ENCODE measurements around the gene RNGTT.
"Not testable (repeated sequence)": the region's sequence is repeated elsewhere in the genome, so short reads cannot be mapped to it uniquely, and the experiment has no call there.

RNGTT gene

GRCh38 chr6:88992741-88993552 is 29.5 kb upstream of the RNGTT start:
- Histone ChIP-seq H3K27ac (ENCODE audit: low read depth, low read length) (no peak overlapping the region), H3K36me3 (ENCODE audit: control insufficient read depth in 1 of 2, insufficient read depth in 2 of 2, low read length in 2 of 2) (no peaks in the 10 kb centered on the region)

GRCh38 chr6:88989215-88989614 is 25.8 kb upstream of the RNGTT start:
- Histone ChIP-seq H3K9me3 (ENCODE audit: control insufficient read depth in 1 of 2, low read length in 2 of 2) (no peaks in the 10 kb centered on the region), H3K9ac (ENCODE audit: low read depth in 1 of 2, low read length in 2 of 2) (no peak overlapping the region)

More at GRCh38 chr6:88992741-88993552, 29.5 kb upstream of the RNGTT start:
- no peak overlapping the region for H3K4me3 ChIP-seq (ENCODE audit: low read depth in 1 of 2, low read length in 2 of 2)
- no peak overlapping the region for H3K9ac ChIP-seq (ENCODE audit: low read depth in 1 of 2, low read length in 2 of 2)
- no peaks in the 10 kb centered on the region for H3K27me3 ChIP-seq (ENCODE audit: control insufficient read depth in 1 of 2, insufficient read depth in 2 of 2, low read length in 2 of 2)
- no peaks in the 10 kb centered on the region for H3K9me3 ChIP-seq (ENCODE audit: control insufficient read depth in 1 of 2, low read length in 2 of 2)
- H3K4me1 ChIP-seq (ENCODE audit: control insufficient read depth in 1 of 2, insufficient read depth in 2 of 2, low read length in 2 of 2) = peaks cover 0 to 5% of the 10 kb centered on the region in 2 donors

GRCh38 chr6:88987922-88988321 is 24.5 kb upstream of the RNGTT start:
- Histone ChIP-seq H3K9me3 (ENCODE audit: control insufficient read depth in 1 of 2, low read length in 2 of 2) (no peaks in the 10 kb centered on the region), H3K4me1 (ENCODE audit: control insufficient read depth in 1 of 2, insufficient read depth in 2 of 2, low read length in 2 of 2) (peaks cover 0 to 12% of the 10 kb centered on the region in 2 donors), H3K27me3 (ENCODE audit: control insufficient read depth in 1 of 2, insufficient read depth in 2 of 2, low read length in 2 of 2) (no peaks in the 10 kb centered on the region), H3K4me3 (ENCODE audit: low read depth in 1 of 2, low read length in 2 of 2) (no peak overlapping the region), H3K9ac (ENCODE audit: low read depth in 1 of 2, low read length in 2 of 2) (no peak overlapping the region), H3K36me3 (ENCODE audit: control insufficient read depth in 1 of 2, insufficient read depth in 2 of 2, low read length in 2 of 2) (no peaks in the 10 kb centered on the region), H3K27ac (ENCODE audit: low read depth, low read length) (no peak overlapping the region)

More at GRCh38 chr6:88989215-88989614, 25.8 kb upstream of the RNGTT start:
- Histone ChIP-seq H3K27ac (ENCODE audit: low read depth, low read length) (no peak overlapping the region), H3K36me3 (ENCODE audit: control insufficient read depth in 1 of 2, insufficient read depth in 2 of 2, low read length in 2 of 2) (no peaks in the 10 kb centered on the region), H3K27me3 (ENCODE audit: control insufficient read depth in 1 of 2, insufficient read depth in 2 of 2, low read length in 2 of 2) (no peaks in the 10 kb centered on the region), H3K4me3 (ENCODE audit: low read depth in 1 of 2, low read length in 2 of 2) (no peak overlapping the region), H3K4me1 (ENCODE audit: control insufficient read depth in 1 of 2, insufficient read depth in 2 of 2, low read length in 2 of 2) (peaks cover 0 to 12% of the 10 kb centered on the region in 2 donors)

GRCh38 chr6:88985901-88986300 is 22.5 kb upstream of the RNGTT start:
- Histone ChIP-seq H3K36me3 (ENCODE audit: control insufficient read depth in 1 of 2, insufficient read depth in 2 of 2, low read length in 2 of 2) (no peaks in the 10 kb centered on the region), H3K9ac (ENCODE audit: low read depth in 1 of 2, low read length in 2 of 2) (no peak overlapping the region), H3K4me3 (ENCODE audit: low read depth in 1 of 2, low read length in 2 of 2) (no peak overlapping the region), H3K9me3 (ENCODE audit: control insufficient read depth in 1 of 2, low read length in 2 of 2) (no peaks in the 10 kb centered on the region), H3K4me1 (ENCODE audit: control insufficient read depth in 1 of 2, insufficient read depth in 2 of 2, low read length in 2 of 2) (peaks cover 0 to 12% of the 10 kb centered on the region in 2 donors), H3K27ac (ENCODE audit: low read depth, low read length) (no peak overlapping the region), H3K27me3 (ENCODE audit: control insufficient read depth in 1 of 2, insufficient read depth in 2 of 2, low read length in 2 of 2) (no peaks in the 10 kb centered on the region)

GRCh38 chr6:88984606-88985005 is 21.2 kb upstream of the RNGTT start:
- no peaks in the 10 kb centered on the region for H3K27me3 ChIP-seq (ENCODE audit: control insufficient read depth in 1 of 2, insufficient read depth in 2 of 2, low read length in 2 of 2)
- no peak overlapping the region for H3K27ac ChIP-seq (ENCODE audit: low read depth, low read length)
- no peaks in the 10 kb centered on the region for H3K36me3 ChIP-seq (ENCODE audit: control insufficient read depth in 1 of 2, insufficient read depth in 2 of 2, low read length in 2 of 2)
- H3K4me3 ChIP-seq (ENCODE audit: low read depth in 1 of 2, low read length in 2 of 2) = no peak overlapping the region
- no peak overlapping the region for H3K9ac ChIP-seq (ENCODE audit: low read depth in 1 of 2, low read length in 2 of 2)
- peaks cover 0 to 12% of the 10 kb centered on the region in 2 donors for H3K4me1 ChIP-seq (ENCODE audit: control insufficient read depth in 1 of 2, insufficient read depth in 2 of 2, low read length in 2 of 2)
- no peaks in the 10 kb centered on the region for H3K9me3 ChIP-seq (ENCODE audit: control insufficient read depth in 1 of 2, low read length in 2 of 2)

GRCh38 chr6:88984152-88984551 is 20.7 kb upstream of the RNGTT start:
- Histone ChIP-seq H3K27me3 (ENCODE audit: control insufficient read depth in 1 of 2, insufficient read depth in 2 of 2, low read length in 2 of 2) (no peaks in the 10 kb centered on the region), H3K27ac (ENCODE audit: low read depth, low read length) (no peak overlapping the region), H3K36me3 (ENCODE audit: control insufficient read depth in 1 of 2, insufficient read depth in 2 of 2, low read length in 2 of 2) (no peaks in the 10 kb centered on the region), H3K4me1 (ENCODE audit: control insufficient read depth in 1 of 2, insufficient read depth in 2 of 2, low read length in 2 of 2) (peaks cover 0 to 12% of the 10 kb centered on the region in 2 donors), H3K9me3 (ENCODE audit: control insufficient read depth in 1 of 2, low read length in 2 of 2) (no peaks in the 10 kb centered on the region), H3K4me3 (ENCODE audit: low read depth in 1 of 2, low read length in 2 of 2) (no peak overlapping the region), H3K9ac (ENCODE audit: low read depth in 1 of 2, low read length in 2 of 2) (no peak overlapping the region)

- Histone ChIP-seq H3K9ac (ENCODE audit: low read depth in 1 of 2, low read length in 2 of 2) (no peak overlapping the region), H3K36me3 (ENCODE audit: control insufficient read depth in 1 of 2, insufficient read depth in 2 of 2, low read length in 2 of 2) (no peaks in the 10 kb centered on the region), H3K27me3 (ENCODE audit: control insufficient read depth in 1 of 2, insufficient read depth in 2 of 2, low read length in 2 of 2) (no peaks in the 10 kb centered on the region), H3K4me1 (ENCODE audit: control insufficient read depth in 1 of 2, insufficient read depth in 2 of 2, low read length in 2 of 2) (peaks cover 0 to 12% of the 10 kb centered on the region in 2 donors), H3K27ac (ENCODE audit: low read depth, low read length) (no peak overlapping the region), H3K4me3 (ENCODE audit: low read depth in 1 of 2, low read length in 2 of 2) (no peak overlapping the region), H3K9me3 (ENCODE audit: control insufficient read depth in 1 of 2, low read length in 2 of 2) (no peaks in the 10 kb centered on the region)
Measured at GRCh38 chr6:88983532-88983931, 20.1 kb upstream of the RNGTT start.

- Histone ChIP-seq H3K4me1 (ENCODE audit: control insufficient read depth in 1 of 2, insufficient read depth in 2 of 2, low read length in 2 of 2) (peaks cover 0 to 12% of the 10 kb centered on the region in 2 donors), H3K4me3 (ENCODE audit: low read depth in 1 of 2, low read length in 2 of 2) (peak overlapping the region in 1 of 2 donors; percentile 23)
- H3K9me3 ChIP-seq (ENCODE audit: control insufficient read depth in 1 of 2, low read length in 2 of 2); H3K9ac ChIP-seq (ENCODE audit: low read depth in 1 of 2, low read length in 2 of 2); H3K36me3 ChIP-seq (ENCODE audit: control insufficient read depth in 1 of 2, insufficient read depth in 2 of 2, low read length in 2 of 2); H3K27me3 ChIP-seq (ENCODE audit: control insufficient read depth in 1 of 2, insufficient read depth in 2 of 2, low read length in 2 of 2); H3K27ac ChIP-seq (ENCODE audit: low read depth, low read length): not testable (repeated sequence)
Measured at GRCh38 chr6:88983129-88983528, 19.7 kb upstream of the RNGTT start.

- Histone ChIP-seq H3K9ac (ENCODE audit: low read depth in 1 of 2, low read length in 2 of 2) (no peak overlapping the region), H3K4me3 (ENCODE audit: low read depth in 1 of 2, low read length in 2 of 2) (peak overlapping the region in 1 of 2 donors; percentile 23), H3K9me3 (ENCODE audit: control insufficient read depth in 1 of 2, low read length in 2 of 2) (no peaks in the 10 kb centered on the region), H3K27me3 (ENCODE audit: control insufficient read depth in 1 of 2, insufficient read depth in 2 of 2, low read length in 2 of 2) (no peaks in the 10 kb centered on the region), H3K36me3 (ENCODE audit: control insufficient read depth in 1 of 2, insufficient read depth in 2 of 2, low read length in 2 of 2) (no peaks in the 10 kb centered on the region), H3K27ac (ENCODE audit: low read depth, low read length) (no peak overlapping the region), H3K4me1 (ENCODE audit: control insufficient read depth in 1 of 2, insufficient read depth in 2 of 2, low read length in 2 of 2) (peaks cover 0 to 12% of the 10 kb centered on the region in 2 donors)
Measured at GRCh38 chr6:88982720-88983119, 19.3 kb upstream of the RNGTT start.

- Histone ChIP-seq H3K4me3 (ENCODE audit: low read depth in 1 of 2, low read length in 2 of 2) (no peak overlapping the region), H3K27me3 (ENCODE audit: control insufficient read depth in 1 of 2, insufficient read depth in 2 of 2, low read length in 2 of 2) (no peaks in the 10 kb centered on the region), H3K9ac (ENCODE audit: low read depth in 1 of 2, low read length in 2 of 2) (no peak overlapping the region), H3K9me3 (ENCODE audit: control insufficient read depth in 1 of 2, low read length in 2 of 2) (no peaks in the 10 kb centered on the region), H3K4me1 (ENCODE audit: control insufficient read depth in 1 of 2, insufficient read depth in 2 of 2, low read length in 2 of 2) (no peaks in the 10 kb centered on the region), H3K36me3 (ENCODE audit: control insufficient read depth in 1 of 2, insufficient read depth in 2 of 2, low read length in 2 of 2) (no peaks in the 10 kb centered on the region), H3K27ac (ENCODE audit: low read depth, low read length) (no peak overlapping the region)
Measured at GRCh38 chr6:88975369-88975768, 12.0 kb upstream of the RNGTT start.

All from duodenal mucosa (tissue), 2 donors.